Skin of body (tissue), 2 donors: Measurements from ENCODE around the gene PARP6. TPM values are rescaled to one million over a fixed set of nuclear protein-coding genes. Genes with fewer than 3 reads are reported as not detected.

Source experiments
- DNase-seq: peaks from one replicate; lab custom pipeline; 2025; lab: John Stamatoyannopoulos, UW
- total RNA-seq: library from RNA; depleted of rRNA; stranded (reverse); fragments of >200 nt; gene quantifications from one replicate; pipeline ENCODE4 v1.2.3, GENCODE V29; 2014

Gene PARP6
- total RNA-seq, 1 donor from 2014 or later: 35.0 TPM

DNA sequence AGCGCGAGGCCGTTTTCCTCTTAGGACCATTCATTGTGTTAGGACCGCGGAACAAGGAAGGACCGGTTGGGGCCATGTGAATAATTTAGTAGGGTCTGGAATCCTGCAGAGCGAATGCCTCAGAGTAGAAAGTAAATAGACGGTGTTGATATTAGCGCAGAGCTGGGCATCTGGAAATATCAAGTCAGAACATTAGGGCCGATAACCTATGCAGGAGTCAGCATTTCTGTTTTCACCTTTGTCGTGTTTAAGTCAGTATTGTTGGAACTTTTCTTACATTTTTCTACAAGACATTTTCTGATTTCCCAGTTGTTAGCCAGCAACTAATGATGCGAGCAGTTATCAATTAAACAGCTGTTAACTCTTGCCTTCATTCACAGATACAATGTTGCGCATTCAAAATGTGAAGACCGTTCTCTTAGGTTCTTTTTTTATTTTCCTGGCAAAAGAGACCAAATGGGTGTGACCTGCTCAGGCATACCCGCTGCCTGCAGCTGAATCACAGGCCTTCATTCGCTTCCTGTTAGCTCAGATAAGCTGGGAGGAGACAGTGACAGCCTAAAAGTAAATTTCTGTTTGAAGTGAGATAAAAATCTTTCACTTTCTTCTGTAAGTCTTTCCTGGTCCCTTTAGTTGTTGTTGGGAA is 40.4 kb downstream of the PARP6 start:
- DNase-seq: peak; percentile 44

DNA sequence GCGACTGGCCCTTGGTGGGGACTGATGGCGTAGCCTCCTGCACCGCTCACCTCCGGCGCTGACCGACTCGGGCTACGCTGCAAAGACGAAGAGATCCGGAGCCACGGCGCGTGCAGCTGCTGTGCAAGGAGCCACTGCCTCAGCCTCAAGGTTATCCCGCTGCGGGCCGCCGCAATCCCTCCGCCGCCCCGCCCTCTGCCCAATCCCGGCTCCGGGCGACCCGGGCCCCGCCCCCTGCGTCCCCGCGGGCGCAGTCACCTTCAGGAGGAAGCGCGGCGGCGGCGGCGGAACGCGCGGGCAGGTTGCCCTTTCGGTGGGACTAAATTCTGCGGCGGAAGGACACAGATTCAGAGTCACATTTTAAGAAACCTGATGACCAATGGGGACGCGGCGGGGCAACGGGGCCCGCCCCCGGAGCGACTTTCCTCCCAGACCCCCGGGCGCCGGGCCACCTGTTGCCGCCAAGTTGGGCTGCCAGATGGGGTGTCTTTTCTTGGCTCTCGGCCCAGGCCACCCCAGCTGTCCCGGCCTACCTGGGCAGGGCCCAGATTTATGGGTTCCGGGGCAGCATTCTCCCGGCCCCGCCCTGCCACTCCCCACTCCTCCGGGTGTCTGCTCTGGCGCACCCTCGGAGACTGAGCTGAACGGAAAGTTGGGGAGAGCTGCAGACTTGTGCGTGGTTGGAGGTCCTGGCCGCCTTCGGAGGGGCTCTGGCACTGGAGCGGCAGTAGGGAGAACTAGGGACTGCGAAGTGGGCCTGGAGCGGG is 41.1 kb downstream of the PARP6 start, which contains the start of gene PKM:
Gene PKM, minus strand, starts transcription at position 125 of the 767 bp plus-strand sequence. CDS start 12,093 bp downstream, outside the sequence.
- DNase-seq: peak; percentile 90

DNA sequence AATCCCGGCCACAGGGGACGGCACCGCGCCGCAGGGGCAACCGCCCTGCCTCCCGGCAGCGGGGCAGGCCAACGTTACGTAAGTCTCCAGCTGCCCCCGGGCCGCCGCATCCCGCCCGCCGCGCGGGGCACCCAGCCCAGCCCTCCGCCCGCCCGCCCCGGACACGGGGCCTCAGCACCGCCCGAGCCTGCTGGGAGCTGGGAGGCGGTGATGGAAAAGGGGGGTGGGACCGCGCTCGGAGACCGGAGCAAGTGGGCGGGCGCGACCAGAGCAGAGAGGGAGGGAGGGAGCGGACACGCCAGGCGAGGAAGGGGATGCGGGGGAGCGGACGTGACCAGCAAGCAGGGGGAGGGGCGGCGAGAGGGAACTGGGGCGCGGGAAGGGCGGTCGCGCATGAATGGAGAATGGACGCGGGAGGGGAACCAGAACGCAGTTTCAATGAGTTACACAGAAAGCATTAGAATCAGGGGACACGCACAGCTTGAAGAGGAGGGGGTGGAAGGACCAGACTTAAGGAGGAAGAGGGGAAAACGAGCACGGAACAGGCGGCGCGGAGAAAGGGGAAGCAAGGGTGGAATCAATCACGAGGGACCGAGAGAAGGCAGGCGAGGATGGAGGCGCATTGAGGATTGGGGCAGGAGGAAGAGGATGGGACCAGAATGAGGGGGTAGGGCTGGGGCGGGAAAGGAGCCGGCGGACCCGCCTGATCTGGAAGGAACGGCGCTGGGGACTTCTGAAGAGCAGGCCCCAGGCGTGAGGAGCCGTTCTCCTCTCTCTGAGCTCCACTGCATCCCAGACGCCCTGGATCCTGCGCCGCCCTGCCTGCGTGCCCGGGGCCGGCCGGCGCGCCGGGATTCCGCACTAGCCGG is 41.9 kb downstream of the PARP6 start:
- DNase-seq: peak; percentile 87

DNA sequence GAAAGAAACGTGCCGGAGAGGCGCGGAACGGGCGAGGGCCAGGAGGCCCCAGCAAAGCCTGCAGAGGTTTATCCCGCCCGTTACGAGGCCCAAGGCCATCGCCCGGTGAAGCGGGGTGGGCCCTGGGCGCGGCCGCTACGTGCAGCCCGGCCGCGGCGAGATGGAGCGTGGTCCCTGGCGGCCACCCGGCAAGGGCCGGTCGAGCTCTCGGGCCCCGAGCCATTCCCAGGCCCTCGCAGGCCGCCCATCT is 42.5 kb downstream of the PARP6 start:
- DNase-seq: no peak

DNA sequence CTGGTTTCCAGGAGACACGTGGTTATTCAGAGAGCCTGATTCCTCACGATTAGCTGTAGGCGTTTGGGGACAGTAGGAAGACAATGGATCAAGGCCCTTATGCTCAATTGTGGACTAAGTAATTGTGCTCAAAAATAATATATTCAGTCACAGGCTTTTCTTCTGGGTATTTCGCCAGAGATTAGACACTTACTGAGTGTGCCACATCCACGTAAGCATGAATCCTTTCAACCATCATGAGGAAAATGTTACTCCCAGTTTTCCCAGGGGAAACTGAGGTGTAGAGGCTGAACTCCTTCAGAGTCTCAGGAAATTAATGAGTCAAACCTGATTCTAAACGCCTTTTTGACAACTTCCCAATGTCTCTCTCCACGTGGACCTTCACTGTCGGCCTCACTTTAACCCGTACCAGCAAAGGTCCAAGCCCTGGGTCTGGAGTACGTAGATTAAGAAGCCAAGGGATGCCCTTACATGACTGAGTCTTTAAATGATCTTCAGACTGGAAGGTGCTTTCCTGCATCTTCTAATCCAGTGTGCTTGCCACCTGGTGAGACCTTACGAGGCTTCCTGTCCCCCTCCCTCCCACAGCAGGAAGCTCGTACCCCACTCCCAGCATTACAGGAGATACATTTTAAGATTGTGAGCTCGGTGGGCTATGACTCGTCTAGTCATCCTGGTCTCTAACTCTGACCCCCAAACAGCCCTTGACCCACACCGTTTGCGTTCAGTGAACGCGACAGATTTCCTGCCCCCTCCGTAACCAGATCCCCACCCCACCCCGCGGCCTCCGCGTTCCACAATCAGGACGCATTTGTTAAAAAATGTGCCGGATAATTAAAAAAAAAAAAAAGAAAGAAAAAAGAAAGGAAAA is 43.0 kb downstream of the PARP6 start:
- peak; percentile 35 for DNase-seq

DNA sequence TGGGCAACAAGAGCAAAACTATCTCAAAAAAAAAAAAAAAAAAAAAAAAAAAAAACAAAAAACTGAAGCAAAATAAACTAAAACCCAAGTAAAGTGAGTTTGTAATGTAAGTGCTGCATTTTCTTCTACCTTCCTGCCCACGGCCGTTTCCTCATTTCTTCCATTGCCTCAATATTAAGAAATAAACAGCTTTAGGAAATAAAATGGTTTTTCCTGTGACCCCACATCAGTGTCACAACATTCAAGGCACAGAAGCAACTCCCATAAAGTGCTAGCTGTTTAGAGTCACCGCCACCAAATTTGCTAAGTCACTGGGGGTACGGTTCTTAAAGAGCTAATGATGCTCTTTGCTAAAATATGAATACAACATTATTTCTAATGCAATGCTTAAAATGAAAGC is 44.6 kb downstream of the PARP6 start:
- no peak for DNase-seq

DNA sequence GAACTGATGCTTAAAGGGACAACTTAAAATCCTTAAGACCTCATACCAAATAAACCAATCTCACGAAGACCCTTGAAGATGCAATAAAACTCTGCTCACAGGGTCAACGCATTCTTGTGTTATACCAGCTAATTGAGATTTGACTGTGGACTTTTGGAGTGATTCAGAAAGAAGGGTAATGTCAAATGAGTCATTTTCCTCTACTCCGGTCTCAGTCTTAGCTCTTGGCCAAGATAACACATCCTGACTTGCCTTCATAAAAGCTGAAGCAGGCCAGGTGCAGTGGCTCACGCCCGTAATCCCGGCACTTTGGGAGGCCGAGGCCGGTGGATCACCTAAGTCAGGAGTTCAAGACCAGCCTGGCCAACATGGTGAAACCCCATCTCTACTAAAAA is 45.2 kb downstream of the PARP6 start:
- DNase-seq: no peak

DNA sequence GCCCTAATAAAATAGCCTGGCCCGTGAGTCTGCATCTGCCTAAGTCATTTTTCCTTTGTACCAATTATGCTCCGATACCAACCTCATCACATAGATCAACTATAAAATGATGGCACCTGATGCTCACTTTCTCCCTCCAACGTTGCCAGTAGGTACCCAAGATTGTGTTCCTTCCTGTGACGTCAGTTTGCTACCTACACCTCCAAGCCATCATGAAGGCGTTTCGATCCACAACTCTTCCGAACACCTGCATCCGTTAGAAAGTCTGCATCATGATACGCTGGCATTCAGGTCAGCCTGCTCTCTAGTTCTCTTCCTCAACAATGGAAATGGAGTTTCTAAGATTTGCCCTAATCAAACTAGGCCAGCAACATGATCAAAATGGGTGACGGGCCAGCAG is 49.1 kb downstream of the PARP6 start:
- DNase-seq: no peak

DNA sequence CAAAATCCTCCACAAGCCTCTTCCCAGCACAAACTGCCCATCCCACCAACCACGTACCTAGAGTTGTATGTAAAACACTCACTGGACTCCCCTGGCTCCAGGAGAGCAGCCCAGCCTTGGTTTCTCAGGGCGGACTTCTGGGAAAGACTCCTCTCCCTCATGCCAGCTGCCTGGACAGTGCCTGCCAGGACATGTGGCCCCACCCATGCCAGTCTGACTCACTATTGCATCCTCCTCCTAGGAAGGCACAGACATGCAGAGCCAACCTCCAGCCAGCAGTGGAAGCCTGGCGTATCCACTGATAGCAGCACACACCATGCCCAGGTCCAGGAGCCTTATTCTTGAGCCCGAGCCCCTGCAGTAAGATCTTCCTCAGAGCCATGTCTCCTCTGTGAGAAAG is 50.0 kb downstream of the PARP6 start:
- DNase-seq: no peak

DNA sequence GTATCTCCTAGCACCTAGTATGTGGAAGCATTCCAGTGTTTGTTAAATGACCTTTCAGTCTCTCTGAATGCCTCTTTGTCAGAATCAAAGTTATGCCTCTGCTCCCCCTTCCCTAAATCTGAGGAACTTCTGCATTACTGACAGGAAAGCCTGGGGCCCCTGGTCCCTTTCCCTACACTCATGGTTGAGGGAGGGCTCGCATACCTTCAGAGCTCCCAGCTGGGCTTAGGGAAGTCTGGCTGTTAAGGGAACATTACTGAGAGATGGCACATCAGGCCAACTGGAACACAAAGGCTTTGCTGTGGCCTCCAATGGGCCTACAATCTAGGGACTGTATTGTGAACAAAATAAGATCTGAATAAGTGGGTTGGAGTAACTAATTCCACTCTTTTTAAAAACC is 51.7 kb downstream of the PARP6 start:
- no peak for DNase-seq

DNA sequence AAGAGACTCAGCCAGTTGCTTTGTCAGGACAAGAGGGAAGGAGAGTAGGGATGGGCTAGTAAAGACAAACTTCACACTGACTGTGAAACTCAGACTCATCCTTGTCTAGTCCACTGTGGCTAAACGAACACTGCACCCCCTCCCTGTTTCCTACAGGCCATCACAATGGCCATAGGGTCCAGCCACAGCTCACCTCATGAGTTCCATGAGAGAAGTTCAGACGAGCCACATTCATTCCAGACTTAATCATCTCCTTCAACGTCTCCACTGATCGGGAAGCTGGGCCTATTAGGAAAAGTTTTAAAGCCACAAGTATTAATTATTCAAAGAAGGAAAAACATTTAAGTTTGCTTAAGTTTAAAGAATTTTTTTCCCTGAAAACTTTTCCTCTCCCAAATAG is 55.1 kb downstream of the PARP6 start:
- DNase-seq: no peak

DNA sequence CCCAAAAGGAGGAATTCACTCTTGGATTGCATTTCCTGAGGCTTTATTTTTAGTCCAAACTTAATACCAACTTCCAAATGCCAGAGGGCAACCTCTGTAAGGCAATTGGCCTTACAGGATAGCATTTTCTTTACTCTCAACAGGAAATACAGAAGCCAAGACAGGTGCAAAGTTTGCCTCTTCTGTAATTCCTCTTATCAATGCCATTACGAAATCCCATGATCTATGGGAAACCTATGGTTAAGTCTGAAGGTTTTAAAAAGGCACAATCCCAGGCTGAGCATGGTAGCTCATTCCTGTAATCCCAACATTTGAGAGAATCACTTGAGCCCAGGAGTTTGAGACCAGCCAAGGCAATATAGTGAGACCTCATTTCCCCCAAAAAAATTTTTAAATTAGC is 56.3 kb downstream of the PARP6 start:
- DNase-seq: no peak

DNA sequence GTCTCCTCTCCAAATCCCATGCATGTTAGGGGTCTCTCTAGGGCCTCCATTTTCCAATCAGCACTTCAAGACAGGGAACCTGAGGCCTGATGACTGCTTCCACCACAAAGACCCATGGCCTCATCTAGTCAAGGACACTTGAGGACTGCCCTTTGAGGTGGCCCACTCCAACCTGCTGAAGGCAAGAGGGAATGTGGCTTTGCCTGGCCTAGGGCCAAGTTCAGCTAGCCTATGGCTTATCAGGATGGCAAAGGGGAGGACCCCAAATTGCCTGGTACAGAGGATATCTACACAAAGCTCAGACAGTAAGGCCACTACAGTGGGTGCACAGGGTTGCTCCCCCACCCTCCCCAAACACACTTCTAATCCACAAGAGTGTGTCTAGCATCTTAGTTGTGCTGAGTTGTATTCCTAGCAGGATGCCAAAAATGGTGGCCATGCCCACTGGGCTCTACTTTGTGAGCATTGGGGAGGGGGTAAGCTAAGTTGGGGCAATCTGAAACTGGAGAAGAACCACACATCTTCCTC is 64.7 kb downstream of the PARP6 start:
- no peak for DNase-seq

DNA sequence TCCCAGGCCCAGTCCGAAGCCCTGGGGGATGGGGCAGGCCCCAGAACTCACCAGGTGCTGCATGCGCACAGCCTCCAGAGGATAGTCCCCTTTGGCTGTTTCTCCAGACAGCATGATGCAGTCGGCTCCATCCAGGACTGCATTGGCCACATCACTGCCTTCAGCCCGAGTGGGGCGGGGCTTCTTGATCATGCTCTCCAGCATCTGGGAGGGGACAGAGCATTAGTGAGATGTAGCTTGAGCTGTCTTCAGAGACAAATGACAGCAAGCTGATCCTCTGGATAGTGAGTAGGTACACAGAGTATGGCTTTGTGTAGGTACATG is 65.7 kb downstream of the PARP6 start:
- no peak for DNase-seq

DNA sequence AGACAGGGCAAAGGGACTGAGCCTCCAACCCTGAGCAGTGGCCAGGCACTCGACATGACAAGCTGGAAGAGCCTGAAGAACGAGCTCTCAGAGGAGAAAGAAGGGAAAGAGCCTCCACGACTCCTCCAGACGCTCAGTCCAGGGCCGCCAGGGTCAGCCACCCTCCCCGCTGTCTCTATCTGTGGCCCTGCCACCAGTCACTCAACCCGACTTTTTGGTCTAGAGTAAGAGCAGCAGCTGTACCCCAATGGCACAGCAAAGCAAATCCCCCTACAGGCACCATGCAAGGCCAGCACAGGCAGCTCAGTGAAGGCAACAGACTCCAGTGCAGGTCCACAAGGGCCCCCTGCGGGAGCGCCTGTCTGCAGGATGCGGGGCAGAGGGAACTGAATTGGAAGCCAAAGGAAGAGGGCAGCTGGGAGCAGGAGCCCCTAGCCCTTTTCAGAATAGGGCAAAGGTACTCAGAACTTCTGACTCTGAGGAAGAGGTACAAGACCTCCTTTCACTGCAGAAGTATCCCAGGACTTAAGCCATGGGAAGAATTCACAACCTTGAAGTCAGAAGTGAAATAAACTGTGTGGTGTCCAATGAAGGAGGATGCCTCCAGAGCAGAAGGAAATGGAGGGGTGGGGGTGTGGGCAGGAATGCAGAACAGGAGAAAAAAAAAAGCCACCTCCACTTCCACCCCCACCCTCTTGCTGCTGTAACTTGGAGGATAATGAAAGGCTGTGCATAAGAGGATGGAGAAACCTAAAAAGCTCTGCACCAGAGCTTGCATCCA is 66.3 kb downstream of the PARP6 start:
- no peak for DNase-seq

DNA sequence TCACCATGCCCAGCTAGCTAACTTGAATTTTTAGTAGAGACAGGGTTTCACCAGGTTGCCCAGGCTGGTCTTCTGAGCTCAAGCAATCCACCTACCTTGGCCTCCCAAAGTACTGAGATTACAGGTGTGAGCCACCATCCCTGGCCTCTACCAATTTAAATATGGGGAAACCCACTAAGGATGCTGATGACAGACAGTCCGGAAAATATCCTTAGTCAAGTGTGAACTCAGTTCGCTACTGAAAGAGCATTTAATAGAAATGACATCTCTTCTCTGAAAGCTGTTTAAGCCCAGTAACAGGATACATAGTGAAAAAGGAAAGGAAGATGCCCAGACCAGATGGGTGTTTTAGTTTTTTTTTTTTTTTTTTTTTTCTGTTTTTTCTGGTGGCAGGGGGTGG is 67.1 kb downstream of the PARP6 start:
- no peak for DNase-seq

DNA sequence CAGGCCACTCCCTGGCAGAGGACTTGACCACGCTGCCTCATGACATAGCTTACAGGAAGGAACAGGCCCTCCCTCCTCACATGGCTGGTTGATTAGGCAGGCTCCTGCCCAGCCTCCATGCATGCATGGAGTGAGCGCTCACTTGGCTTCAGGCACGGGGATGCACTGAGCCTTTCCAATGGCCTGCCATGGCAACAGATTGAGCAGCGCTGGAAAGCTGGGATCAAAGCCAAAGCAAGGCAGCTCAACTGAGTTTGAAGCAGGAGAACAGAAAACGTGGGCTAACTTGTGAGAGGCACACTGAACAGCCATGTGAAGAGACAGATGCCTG is 68.9 kb downstream of the PARP6 start:
- DNase-seq: no peak

DNA sequence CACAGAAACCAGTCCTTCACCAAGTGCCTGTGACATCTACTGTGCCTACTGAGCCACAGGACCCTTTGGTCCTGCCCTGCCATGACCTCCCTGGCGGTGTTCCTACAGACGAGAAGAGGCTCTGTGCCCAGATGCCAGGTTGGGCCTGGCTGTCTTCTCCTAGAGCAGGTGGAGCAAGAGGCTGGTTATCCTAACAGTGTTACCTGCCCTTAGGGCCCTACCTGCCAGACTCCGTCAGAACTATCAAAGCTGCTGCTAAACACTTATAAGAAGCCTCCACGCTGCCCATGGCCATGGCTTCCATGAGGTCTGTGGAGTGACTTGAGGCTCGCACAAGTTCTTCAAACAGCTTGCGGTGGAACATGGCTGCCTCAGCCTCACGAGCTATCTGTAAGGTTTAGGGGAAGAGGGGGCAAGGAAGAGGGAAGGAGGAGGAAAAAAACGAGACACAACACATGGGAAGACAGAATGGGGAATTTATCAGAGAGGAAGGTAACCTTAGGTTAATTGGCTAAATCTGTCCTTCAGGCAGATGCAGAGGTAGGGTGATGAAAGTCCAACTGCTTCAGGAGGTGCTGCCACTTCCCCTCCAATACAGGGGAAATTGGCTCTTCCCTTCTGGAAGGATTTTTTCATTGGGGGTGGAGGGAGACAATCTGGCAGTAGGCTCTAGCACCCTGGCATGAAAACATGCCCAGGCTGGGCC is 69.4 kb downstream of the PARP6 start:
- no peak for DNase-seq

DNA sequence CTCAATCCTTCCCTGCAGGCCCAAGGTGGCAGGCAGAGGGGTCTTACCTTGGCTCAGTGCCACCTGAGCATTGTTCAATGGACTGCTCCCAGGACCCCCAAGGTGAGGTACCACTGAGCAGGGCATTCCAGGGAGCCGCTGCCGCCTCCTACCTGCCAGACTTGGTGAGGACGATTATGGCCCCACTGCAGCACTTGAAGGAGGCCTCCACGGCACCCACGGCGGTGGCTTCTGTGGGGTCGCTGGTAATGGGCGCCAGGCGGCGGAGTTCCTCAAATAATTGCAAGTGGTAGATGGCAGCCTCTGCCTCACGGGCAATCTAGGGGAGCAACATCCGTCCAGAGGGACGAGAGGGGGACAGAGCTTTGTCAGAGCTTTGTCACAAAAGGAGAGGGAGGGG is 70.1 kb downstream of the PARP6 start:
- DNase-seq: no peak

DNA sequence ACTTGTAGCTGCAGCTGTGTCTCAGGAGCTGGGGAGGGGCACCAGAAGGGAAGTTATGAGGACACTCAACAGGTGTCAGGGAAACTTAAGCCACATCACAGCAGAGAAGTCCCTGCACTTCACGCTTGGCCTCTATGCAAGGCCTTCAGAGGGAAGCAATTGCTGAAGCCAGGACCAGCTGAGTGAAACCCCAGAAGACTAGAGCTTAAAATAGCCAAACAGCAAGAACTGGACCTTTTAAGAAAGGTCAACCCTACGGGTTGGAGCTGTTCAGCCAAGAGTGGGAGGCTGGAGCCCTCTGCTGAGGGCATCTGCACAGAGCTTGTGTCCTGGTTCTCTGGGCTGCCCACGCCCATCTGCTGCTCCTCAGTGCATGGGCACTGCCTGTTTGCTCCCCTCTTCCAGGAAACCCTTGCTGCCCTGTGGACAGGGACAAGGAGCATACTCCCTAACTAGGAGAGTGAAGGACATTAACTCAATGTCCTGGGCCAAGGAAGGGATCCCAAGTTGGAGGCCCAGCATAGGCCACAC is 70.9 kb downstream of the PARP6 start:
- DNase-seq: no peak
